Lower leg skin (tissue), 3 donors: ENCODE measurements around the gene PLCH2.

ENCODE experiments used
- POLR2A ChIP-seq, 2 donors: fragments of 450-650 bp; IDR thresholded peaks; one replicate each; pipeline ENCODE4 v1.6.1; 2016 to 2017; ENCODE audit warnings: antibody characterized with exemption in 2 of 2, mild to moderate bottlenecking in 1 of 2, moderate library complexity in 1 of 2
- TF ChIP-seq, protein P1 (sequence below), 3 donors: fragments of 450-650 bp; IDR thresholded peaks; one replicate each; pipeline ENCODE4 v1.5.1; 2016; ENCODE audit warnings: antibody characterized with exemption in 3 of 3, mild to moderate bottlenecking in 3 of 3, moderate library complexity in 2 of 3

DNA sequence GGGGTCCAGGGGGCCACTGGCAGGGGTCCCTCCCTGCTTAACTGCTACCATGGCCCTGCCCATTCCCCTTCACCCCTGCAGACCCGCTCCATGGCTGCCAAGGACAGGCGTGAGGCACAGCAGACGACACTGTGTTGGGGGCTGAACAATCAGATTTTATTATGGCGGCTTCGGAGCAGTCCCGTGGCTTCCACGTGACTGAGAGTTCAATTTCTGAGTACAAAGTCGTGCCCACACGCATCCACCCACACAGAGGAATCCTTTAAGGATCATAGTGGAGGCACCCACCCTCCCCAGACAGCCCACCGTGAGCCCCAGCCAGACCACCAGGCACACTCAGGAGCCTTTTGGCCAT lies 52.5 kb downstream of the PLCH2 start:
- TF ChIP-seq, protein P1, sequence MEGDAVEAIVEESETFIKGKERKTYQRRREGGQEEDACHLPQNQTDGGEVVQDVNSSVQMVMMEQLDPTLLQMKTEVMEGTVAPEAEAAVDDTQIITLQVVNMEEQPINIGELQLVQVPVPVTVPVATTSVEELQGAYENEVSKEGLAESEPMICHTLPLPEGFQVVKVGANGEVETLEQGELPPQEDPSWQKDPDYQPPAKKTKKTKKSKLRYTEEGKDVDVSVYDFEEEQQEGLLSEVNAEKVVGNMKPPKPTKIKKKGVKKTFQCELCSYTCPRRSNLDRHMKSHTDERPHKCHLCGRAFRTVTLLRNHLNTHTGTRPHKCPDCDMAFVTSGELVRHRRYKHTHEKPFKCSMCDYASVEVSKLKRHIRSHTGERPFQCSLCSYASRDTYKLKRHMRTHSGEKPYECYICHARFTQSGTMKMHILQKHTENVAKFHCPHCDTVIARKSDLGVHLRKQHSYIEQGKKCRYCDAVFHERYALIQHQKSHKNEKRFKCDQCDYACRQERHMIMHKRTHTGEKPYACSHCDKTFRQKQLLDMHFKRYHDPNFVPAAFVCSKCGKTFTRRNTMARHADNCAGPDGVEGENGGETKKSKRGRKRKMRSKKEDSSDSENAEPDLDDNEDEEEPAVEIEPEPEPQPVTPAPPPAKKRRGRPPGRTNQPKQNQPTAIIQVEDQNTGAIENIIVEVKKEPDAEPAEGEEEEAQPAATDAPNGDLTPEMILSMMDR (IDR thresholded peaks at IDR 0.05) = no peak
- no peak for TF ChIP-seq POLR2A (IDR thresholded peaks at IDR 0.05)
